Transverse colon (tissue), 3 donors: ENCODE measurements around the gene ENTHD1.

Experiments
- CTCF ChIP-seq, 5 experiments: fragments of 200-600 bp in 3 of 5; fragments of 450-650 bp in 2 of 5; sonication (generic) in 3 of 5; IDR thresholded peaks; 1 replicate in 2 of 5; 2 replicates in 3 of 5; pipeline ENCODE4 v1.5.1; 2016 to 2017; ENCODE audit warnings: antibody characterized with exemption in 5 of 5, inconsistent platforms in 3 of 5, mild to moderate bottlenecking in 2 of 5, moderate library complexity in 1 of 5
- POLR2A ChIP-seq: fragments of 450-650 bp; IDR thresholded peaks from one replicate; pipeline ENCODE4 v1.6.1; 2016; ENCODE audit warnings: antibody characterized with exemption, mild to moderate bottlenecking, moderate library complexity

GRCh38 chr22:39776295-39777009 is 117.1 kb downstream of the ENTHD1 start:
- TF ChIP-seq CTCF (IDR thresholded peaks at IDR 0.05) (no peak), POLR2A (no peak)
